SK-N-SH (cell line): Measurements from ENCODE around the gene RILPL1. TPM values are rescaled to one million over a fixed set of nuclear protein-coding genes. Genes with fewer than 3 reads are reported as not detected.

ENCODE experiments used
- CTCF ChIA-PET: fragments of 300-600, 350-600 bp; formaldehyde crosslinking; extraction: SDS; loops from one replicate; lab custom pipeline; 2021; lab: Yijun Ruan, JAX
- POLR2A ChIA-PET: fragments of 350-600 bp; sonication (Branson Sonifier 250); formaldehyde crosslinking; extraction: SDS; loops from one replicate; lab custom pipeline; 2020; ENCODE audit warnings: antibody characterized with exemption, inconsistent platforms; lab: Yijun Ruan, JAX
- DNase-seq: peaks from one replicate; pipeline ENCODE4 v3.0.0; 2012
- H2AFZ ChIP-seq: fragments of 200-600 bp; sonication (generic); 2 replicates; pipeline ENCODE4 v1.8.1; 2016; ENCODE audit warnings: antibody characterized with exemption, mild to moderate bottlenecking, low read depth
- H3F3A ChIP-seq: fragments of 200-600 bp; sonication (generic); replicated peaks from 2 replicates; pipeline ENCODE3; 2016; ENCODE audit warnings: antibody characterized with exemption, mild to moderate bottlenecking; ENCODE audit not compliant: insufficient read depth
- H3K27ac ChIP-seq, 2 experiments: fragments of 200-500 bp in 1 of 2; fragments of 200-600 bp in 1 of 2; sonication (Bioruptor generic) in 1 of 2; sonication (generic), shearing (Covaris generic) in 1 of 2; 2 replicates each; pipeline versions ENCODE4 v1.5.1 to v1.6.1; 2014 to 2016; ENCODE audit warnings: low read depth in 2 of 2, inconsistent platforms in 1 of 2, low read length in 1 of 2, mild to moderate bottlenecking in 1 of 2, mixed read lengths in 1 of 2
- H3K27me3 ChIP-seq: fragments of 200-600 bp; sonication (generic), shearing (Covaris generic); 2 replicates; pipeline ENCODE4 v1.6.1; 2016; ENCODE audit warnings: mixed run types; ENCODE audit not compliant: insufficient read depth
- H3K36me3 ChIP-seq, 2 experiments: fragments of 200-500 bp in 1 of 2; fragments of 200-600 bp in 1 of 2; sonication (Bioruptor generic) in 1 of 2; sonication (generic) in 1 of 2; replicated peaks in 1 of 2; 2 replicates each; pipeline versions ENCODE3 to v1.5.1; 2014 to 2016; ENCODE audit warnings: low read length in 1 of 2, mild to moderate bottlenecking in 1 of 2; ENCODE audit not compliant: insufficient read depth in 2 of 2, control insufficient read depth in 1 of 2
- H3K4me1 ChIP-seq, 2 experiments: fragments of 200-500 bp in 1 of 2; fragments of 200-600 bp in 1 of 2; sonication (Bioruptor generic) in 1 of 2; sonication (generic), shearing (Covaris generic) in 1 of 2; 2 replicates each; pipeline versions ENCODE4 v1.5.1 to v1.6.1; 2014 to 2016; ENCODE audit warnings: low read depth in 1 of 2, low read length in 1 of 2, mixed run types in 1 of 2; ENCODE audit not compliant: insufficient read depth in 2 of 2, control insufficient read depth in 1 of 2
- H3K4me2 ChIP-seq: fragments of 200-600 bp; sonication (generic), shearing (Covaris generic); 2 replicates; pipeline ENCODE4 v1.6.1; 2017; ENCODE audit warnings: mixed run types
- H3K4me3 ChIP-seq, 2 experiments: fragments of 200-500 bp in 1 of 2; fragments of 200-600 bp in 1 of 2; sonication (Bioruptor generic) in 1 of 2; sonication (generic), shearing (Covaris generic) in 1 of 2; 2 replicates each; pipeline versions ENCODE4 v1.5.1 to v1.8.1; 2014 to 2016; ENCODE audit warnings: low read depth in 2 of 2, inconsistent platforms in 1 of 2, low read length in 1 of 2, mild to moderate bottlenecking in 1 of 2, mixed read lengths in 1 of 2, moderate library complexity in 1 of 2
- H3K79me2 ChIP-seq: fragments of 200-600 bp; sonication (generic); 2 replicates; pipeline ENCODE4 v1.8.1; 2017; ENCODE audit warnings: mild to moderate bottlenecking; ENCODE audit not compliant: insufficient read depth
- H3K9ac ChIP-seq: fragments of 200-600 bp; sonication (generic); 2 replicates; pipeline ENCODE4 v1.6.1; 2017; ENCODE audit warnings: mixed run types
- H3K9me2 ChIP-seq: fragments of 200-600 bp; sonication (generic); 2 replicates; pipeline ENCODE4 v1.6.1; 2017; ENCODE audit warnings: mixed run types
- H3K9me3 ChIP-seq: fragments of 200-600 bp; sonication (generic); 2 replicates; pipeline ENCODE4 v1.6.1; 2017; ENCODE audit warnings: mixed run types, mild to moderate bottlenecking, moderate library complexity
- H4K20me1 ChIP-seq: fragments of 200-600 bp; sonication (generic); 2 replicates; pipeline ENCODE4 v1.6.1; 2017; ENCODE audit warnings: mild to moderate bottlenecking, mixed run types; ENCODE audit not compliant: insufficient read depth
- CTCF ChIP-seq: fragments of 200-600 bp; sonication (generic); IDR thresholded peaks from 2 replicates; pipeline ENCODE4 v1.6.1; 2017; ENCODE audit warnings: antibody characterized with exemption, mild to moderate bottlenecking, moderate library complexity
- EP300 ChIP-seq, 2 experiments: IDR thresholded peaks; 2 replicates each; pipeline versions ENCODE4 v1.4.0 to v1.6.1; 2012; ENCODE audit warnings: borderline replicate concordance in 1 of 2, low read depth in 1 of 2, low read length in 1 of 2
- EZH2phosphoT487 ChIP-seq: fragments of 200-600 bp; sonication (generic); IDR thresholded peaks from 2 replicates; pipeline ENCODE4 v1.6.1; 2017; ENCODE audit warnings: low read depth, mixed run types, mild to moderate bottlenecking, antibody characterized with exemption, moderate library complexity, borderline replicate concordance
- FOXJ3 ChIP-seq: sonication (generic); formaldehyde crosslinking; IDR thresholded peaks from 2 replicates; pipeline ENCODE4 v1.5.1; 2020; ENCODE audit warnings: mild to moderate bottlenecking, missing genetic modification reagents
- FOXM1 ChIP-seq: IDR thresholded peaks from 2 replicates; pipeline ENCODE4 v1.4.0; 2012; ENCODE audit warnings: low read depth, mild to moderate bottlenecking
- GABPA ChIP-seq: IDR thresholded peaks from 2 replicates; pipeline ENCODE4 v1.4.0; 2012; ENCODE audit warnings: low read depth, mild to moderate bottlenecking
- GATA2 ChIP-seq: sonication (generic); formaldehyde crosslinking; IDR thresholded peaks from 2 replicates; pipeline ENCODE4 v1.5.0; 2020; ENCODE audit warnings: mild to moderate bottlenecking, missing genetic modification reagents
- JUND ChIP-seq: IDR thresholded peaks from 2 replicates; pipeline ENCODE4 v1.4.0; 2012
- MAX ChIP-seq: IDR thresholded peaks from 2 replicates; pipeline ENCODE4 v1.4.0; 2012; ENCODE audit warnings: low read depth
- MEF2A ChIP-seq: IDR thresholded peaks from 2 replicates; pipeline ENCODE4 v1.4.0; 2012; ENCODE audit warnings: low read depth, borderline replicate concordance
- MXI1 ChIP-seq: IDR thresholded peaks from 2 replicates; pipeline ENCODE4 v1.6.1; 2012; ENCODE audit warnings: mild to moderate bottlenecking, low read depth, low read length, improper control_type of control experiment
- NFIC ChIP-seq: IDR thresholded peaks from 2 replicates; pipeline ENCODE4 v1.4.0; 2012; ENCODE audit warnings: borderline replicate concordance
- PBX3 ChIP-seq: IDR thresholded peaks from 2 replicates; pipeline ENCODE4; 2012
- RAD21 ChIP-seq: IDR thresholded peaks from 2 replicates; pipeline ENCODE4 v1.6.1; 2012; ENCODE audit warnings: mild to moderate bottlenecking, low read length
- REST ChIP-seq: IDR thresholded peaks from 2 replicates; pipeline ENCODE4 v1.6.1; 2012; ENCODE audit warnings: mild to moderate bottlenecking, low read depth, low read length, moderate library complexity
- TAF1 ChIP-seq: IDR thresholded peaks from 2 replicates; pipeline ENCODE4 v1.6.1; 2012; ENCODE audit warnings: low read depth, mild to moderate bottlenecking, low read length, moderate library complexity, borderline replicate concordance
- TEAD4 ChIP-seq: IDR thresholded peaks from 2 replicates; pipeline ENCODE4 v1.4.0; 2012; ENCODE audit warnings: mild to moderate bottlenecking, borderline replicate concordance; ENCODE audit not compliant: insufficient read depth
- USF1 ChIP-seq: IDR thresholded peaks from 2 replicates; pipeline ENCODE4 v1.4.0; 2012; ENCODE audit warnings: low read depth, borderline replicate concordance
- USF2 ChIP-seq: fragments of 150-350 bp; IDR thresholded peaks from 2 replicates; pipeline ENCODE4 v1.6.1; 2017; ENCODE audit warnings: antibody characterized with exemption, low read length, low read depth, borderline replicate concordance
- ZBTB33 ChIP-seq: IDR thresholded peaks from 2 replicates; pipeline ENCODE4 v1.4.0; 2012; ENCODE audit warnings: low read depth, borderline replicate concordance
- WGBS: methylation state at CpG from one replicate; pipeline ENCODE4 v1.1.6; 2017; ENCODE audit warnings: low lambda C conversion rate; 5-methylcytosine and 5-hydroxymethylcytosine counted together
- polyA plus RNA-seq, 3 experiments: library from polyadenylated mRNA; depleted of rRNA; stranded (reverse); fragments of >200 nt; gene quantifications; 2 replicates each; pipeline ENCODE4 v1.2.3, GENCODE V29; 2012

The RILPL1 gene
- polyA plus RNA-seq, 1 of the 3 experiments (the other 2 are of a cell fraction): 32.6 TPM

- no peaks in the 10 kb centered on the region for H3K4me1 ChIP-seq
- H3K9ac ChIP-seq: no peak overlapping the region
- no peak overlapping the region for H3K4me3 ChIP-seq
- no peak overlapping the region for H2AFZ ChIP-seq
- H3K4me2 ChIP-seq: no peak overlapping the region
- no peaks in the 10 kb centered on the region for H3K79me2 ChIP-seq
- no peak for TF ChIP-seq FOXM1
- TF ChIP-seq MEF2A: no peak
- no peak for TF ChIP-seq ZBTB33
- TF ChIP-seq GABPA: no peak
- no peak for TF ChIP-seq CTCF
- TF ChIP-seq USF1: no peak
- TF ChIP-seq REST: no peak
- no peak for TF ChIP-seq MAX
- no peak for TF ChIP-seq RAD21
- TF ChIP-seq EZH2phosphoT487: no peak
- no peak for TF ChIP-seq GATA2 (CRISPR knock-in tag)
- no peak for TF ChIP-seq NFIC
- TF ChIP-seq TEAD4: no peak
- TF ChIP-seq FOXJ3 (CRISPR knock-in tag): no peak
- TF ChIP-seq JUND: no peak
- no peak for TF ChIP-seq PBX3
- TF ChIP-seq USF2: no peak
- TF ChIP-seq TAF1: no peak
- no peak for TF ChIP-seq MXI1
- no peak for TF ChIP-seq EP300 (IDR thresholded peaks at IDR 0.05; ENCODE audit: borderline replicate concordance in 1 of 2, low read depth in 1 of 2, low read length in 1 of 2)
- no peaks in the 10 kb centered on the region for H3K36me3 ChIP-seq
- peaks cover 3% of the 10 kb centered on the region; the same call in 1 of the 2 replicates for H3K27me3 ChIP-seq
- CTCF ChIA-PET: interaction anchor here (0.9 kb wide), 1 partner anchor 310 kb away, joined by 3 read pairs; no protein-coding TSS in a partner anchor
- no peaks in the 10 kb centered on the region for H4K20me1 ChIP-seq
- no peak overlapping the region for H3K27ac ChIP-seq
- 24% methylated on average over 3 of the region's 3 CpGs for WGBS
- H3K9me3 ChIP-seq: no peaks in the 10 kb centered on the region
- POLR2A ChIA-PET: interaction anchor here (0.6 to 1.1 kb wide), 2 partner anchors 28 to 36 kb away, joined by 4 to 6 read pairs; partner anchors contain the start of gene TMED2
- no peaks in the 10 kb centered on the region for H3K9me2 ChIP-seq
- H3F3A ChIP-seq: no peaks in the 10 kb centered on the region
- no peak for DNase-seq
Measured at GRCh38 chr12:123548107-123548506, 14.6 kb upstream of the RILPL1 start.
